HCEC 1CT (cell line): ENCODE data around the gene ZKSCAN4.

Source experiments
- DNase-seq: peaks from one replicate; pipeline ENCODE4 v3.0.0-alpha.2; 2017

The ZKSCAN4 gene

DNA sequence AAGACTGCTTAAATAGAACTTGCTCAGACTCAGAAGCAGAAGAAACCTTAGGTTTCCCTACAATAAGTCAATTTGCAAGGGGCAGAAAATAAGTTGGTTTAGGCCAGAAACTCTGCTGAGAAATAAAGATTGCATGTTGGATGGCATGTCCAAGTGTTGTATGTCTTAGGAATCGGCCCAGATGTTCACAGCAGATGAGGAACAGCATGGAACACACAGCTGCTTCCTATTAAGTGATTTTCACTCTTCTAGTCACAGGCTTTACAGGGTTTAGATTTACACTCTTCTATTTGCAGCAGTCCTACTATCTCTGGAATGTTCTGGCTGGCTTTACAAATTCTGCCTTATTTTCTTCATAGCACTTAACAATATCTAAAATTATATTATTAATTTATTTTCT, 3.2 kb downstream of the ZKSCAN4 start:
- no peak for DNase-seq

DNA sequence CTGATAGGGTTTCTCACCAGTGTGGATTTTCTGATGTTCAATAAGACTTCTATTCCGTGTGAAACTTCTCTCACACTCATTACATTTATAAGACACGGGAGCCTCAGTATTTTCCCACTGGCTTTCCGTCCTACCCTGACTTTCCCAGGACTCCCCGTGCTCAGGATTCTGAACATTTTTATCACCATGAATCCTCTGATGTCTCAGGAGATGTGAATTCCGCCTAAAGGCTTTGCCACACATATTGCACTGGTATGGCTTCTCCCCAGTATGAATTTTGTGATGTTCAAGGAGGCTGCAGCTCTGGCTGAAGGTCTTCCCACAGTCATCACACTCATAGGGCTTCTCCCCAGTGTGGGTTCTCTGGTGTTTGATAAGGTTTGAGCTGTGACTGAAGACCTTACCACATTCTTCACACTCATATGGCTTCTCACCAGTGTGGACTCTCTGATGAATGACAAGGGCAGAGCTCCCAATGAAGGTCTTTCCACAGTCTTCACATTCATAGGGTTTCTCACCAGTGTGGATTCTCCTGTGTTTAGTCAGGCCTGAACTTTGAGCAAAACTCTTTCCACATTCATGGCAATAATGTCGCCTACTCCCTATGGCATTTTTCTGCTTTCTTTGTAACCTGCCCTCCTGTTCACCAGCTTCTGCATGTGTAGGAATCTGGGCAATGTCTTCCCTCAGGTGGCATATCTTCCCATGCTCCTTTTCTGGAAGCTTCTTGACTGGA, 6.7 kb downstream of the ZKSCAN4 start:
- no peak for DNase-seq

DNA sequence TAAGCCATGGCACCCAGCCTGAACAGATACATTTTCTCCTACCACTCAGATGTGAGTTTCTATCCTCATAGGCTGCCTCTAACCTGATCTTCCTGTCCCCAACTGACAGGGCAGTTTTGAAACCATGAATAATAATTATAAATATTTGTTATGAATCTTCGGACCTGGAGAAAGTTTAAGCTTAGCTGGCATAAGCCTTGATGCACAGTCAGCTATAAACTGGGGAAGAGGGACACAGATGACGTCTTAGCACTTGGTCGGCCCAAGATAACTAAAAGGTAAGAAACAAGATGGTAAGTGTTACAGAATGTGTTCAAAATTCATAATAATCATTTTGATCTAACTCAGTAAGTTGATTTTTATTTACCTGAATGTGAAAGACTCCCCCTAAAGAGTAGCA, 8.1 kb downstream of the ZKSCAN4 start:
- DNase-seq = no peak

DNA sequence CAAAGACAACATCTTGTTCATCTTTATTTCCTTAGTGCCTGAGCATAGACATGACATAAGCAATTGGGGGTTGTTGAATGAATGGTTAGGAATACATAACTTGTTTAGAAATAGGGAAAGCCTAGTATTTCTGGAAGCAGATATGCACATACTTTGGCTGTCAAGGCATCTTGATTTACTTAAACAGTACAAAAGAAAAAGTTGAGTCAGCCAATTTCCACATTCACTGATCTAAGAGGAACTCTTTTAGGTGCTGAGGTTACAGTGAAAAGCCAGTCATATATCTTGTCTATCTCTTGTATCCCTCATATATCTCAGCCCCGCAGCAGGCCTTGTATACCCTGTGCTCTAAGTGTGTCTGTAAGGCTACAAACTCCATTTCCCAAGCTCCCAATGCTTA, 11.6 kb downstream of the ZKSCAN4 start:
- DNase-seq = no peak

DNA sequence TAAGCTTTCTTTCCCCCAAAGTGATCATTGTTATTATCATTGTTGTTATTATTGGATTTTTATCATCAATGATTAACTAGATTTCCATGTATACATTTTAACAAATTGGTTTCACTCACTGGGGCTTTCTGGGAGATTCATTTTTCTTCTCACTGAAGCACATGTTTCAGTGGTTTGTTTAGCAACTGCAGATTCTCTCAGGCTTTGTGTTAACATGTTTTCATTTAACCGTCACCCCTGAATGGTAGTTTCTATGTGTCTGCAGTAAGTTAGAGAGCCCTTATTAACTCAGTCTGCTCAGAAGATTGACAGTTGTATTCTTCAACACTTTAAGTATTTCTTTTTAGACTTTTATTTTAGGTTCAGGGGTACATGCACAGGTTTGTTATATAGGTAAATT, 12.4 kb downstream of the ZKSCAN4 start:
- DNase-seq = no peak

DNA sequence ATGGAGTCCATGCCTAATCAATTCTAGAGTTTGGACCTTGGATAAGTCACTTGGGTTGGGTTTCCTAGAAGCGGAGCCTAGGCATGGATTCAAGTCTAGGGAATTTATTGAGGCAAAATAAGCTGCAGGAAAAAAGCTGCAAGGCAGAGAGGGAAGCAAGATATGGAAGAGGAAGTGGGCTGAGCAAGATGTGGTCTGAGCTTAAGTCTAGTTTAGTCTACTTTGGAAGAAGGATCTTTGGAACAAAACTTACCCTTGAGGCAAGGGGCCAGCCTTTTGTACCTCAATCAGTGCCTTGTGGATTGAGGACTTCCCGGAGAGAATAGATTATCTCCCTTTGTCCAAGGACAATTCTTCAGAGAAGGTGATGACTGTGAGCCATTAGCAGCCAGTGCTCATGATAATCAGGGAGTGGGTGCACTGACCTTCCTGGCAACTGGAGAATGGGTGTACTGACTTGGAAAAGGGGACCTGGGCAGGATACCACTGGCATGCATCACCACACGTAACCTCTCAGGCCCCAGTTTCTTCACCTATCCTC, 16.1 kb downstream of the ZKSCAN4 start:
- no peak for DNase-seq

DNA sequence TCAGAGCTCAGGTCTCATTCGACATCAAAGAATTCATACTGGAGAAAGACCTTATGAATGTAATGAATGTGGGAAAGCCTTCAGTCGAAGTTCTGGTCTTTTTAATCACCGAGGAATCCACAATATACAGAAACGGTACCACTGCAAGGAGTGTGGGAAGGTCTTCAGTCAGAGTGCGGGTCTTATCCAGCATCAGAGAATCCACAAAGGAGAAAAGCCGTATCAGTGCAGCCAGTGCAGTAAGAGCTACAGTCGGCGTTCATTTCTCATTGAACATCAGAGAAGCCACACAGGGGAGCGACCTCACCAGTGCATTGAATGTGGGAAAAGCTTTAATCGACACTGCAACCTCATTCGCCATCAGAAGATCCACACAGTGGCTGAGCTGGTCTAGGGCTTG, 19.3 kb downstream of the ZKSCAN4 start:
- no peak for DNase-seq

DNA sequence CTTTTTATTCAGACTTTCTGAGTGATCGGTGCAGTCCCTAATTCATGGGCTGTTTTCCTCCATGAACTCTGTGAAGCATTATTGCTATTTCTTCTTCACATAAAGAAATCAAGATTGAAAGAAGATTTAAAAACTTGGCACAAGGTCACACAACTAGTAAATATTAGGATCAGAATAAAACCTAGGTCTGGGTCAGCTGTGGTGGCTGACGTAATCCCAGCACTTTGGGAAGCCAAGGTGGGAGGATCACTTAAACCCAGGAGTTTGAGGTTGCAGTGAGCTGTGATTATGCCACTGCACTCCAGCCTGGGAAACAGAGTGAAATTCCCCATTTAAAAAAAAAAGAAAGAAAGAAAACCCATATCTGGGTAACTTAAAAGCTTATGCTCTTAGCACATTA, 25.6 kb downstream of the ZKSCAN4 start:
- no peak for DNase-seq

DNA sequence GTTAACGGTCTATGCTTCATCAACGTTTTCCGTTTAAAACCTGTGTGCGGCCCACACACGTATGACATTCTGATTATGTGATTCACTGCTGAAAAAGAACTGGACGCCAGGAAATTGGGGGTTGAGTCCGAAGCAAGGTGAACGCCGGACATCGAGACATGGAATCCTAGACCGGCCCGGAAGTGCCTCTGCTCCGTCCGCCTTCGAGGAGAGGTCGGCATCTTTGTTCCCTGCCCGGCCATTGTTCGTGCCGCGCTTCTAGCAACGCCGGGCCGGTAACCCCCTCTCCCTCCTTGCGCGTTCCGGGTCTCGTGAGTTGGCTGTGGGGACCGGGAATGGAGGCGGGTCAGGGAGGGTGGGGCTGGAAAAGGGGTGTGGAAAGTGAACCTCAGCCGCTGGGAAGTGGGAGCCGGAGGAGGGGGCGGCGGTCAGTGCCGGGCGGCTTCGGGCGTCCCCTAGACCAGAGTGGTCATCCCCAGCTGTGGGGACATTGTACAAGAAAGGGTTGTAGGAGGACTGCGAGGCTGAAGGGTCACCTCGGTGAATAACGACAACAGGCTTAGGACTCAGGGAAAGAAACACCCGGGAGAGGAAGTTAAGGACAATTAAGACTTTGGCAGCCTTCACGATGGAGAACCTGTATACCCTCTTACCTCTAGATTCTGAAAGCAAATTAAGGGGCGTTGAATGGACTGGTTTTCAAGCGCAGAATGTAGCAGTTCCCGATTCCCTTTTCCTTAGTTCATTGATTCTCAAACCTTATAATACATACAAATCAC, 26.8 kb downstream of the ZKSCAN4 start, which contains the start of gene ZSCAN9:
ZSCAN9 (plus strand) TSS at position 220 of the 779 bp plus-strand sequence. CDS start 1,810 bp downstream, outside the sequence.
- DNase-seq = peak; percentile 90

DNA sequence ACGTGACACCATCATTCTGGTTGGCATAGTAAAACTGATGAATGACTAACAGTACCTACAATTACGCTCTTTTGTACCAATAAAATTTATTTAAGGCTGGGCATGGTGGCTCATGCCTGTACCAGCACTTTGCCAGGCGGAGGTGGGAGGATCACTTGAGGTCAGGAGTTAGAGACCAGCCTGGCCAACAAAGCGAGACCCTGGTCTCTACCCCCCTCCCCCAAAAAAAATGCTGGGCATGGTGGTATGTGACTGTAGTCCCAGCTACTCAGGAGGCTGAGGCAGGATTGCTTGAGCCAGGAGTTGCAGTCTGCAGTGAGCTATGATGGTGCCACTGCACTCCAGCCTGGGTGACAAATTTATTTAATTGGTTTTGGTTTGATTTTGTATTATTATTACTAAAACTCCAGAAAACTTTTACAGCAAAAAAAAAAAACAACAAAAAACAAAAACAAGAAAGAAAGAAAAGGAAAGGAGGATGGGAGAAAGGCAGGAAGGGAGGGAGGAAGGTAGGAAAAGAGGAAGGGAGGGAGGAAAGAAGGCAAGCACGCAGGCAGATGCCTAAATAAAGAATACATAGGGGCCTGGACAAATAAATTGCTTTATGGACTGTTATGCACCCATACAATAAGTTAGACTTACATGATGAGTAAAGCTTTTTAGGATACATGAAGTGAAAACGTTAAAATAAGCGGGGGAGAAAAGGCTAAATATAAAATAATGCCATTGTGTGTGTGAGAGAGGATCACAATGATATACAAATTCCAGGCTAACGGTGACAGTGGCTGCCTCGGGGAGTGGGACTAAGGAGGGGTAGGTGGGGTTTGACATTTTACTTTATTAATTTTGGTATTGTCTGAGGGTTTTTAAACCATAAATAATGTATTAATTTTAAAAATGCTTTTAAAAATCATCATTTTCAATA, 27.7 kb downstream of the ZKSCAN4 start:
- DNase-seq = no peak

DNA sequence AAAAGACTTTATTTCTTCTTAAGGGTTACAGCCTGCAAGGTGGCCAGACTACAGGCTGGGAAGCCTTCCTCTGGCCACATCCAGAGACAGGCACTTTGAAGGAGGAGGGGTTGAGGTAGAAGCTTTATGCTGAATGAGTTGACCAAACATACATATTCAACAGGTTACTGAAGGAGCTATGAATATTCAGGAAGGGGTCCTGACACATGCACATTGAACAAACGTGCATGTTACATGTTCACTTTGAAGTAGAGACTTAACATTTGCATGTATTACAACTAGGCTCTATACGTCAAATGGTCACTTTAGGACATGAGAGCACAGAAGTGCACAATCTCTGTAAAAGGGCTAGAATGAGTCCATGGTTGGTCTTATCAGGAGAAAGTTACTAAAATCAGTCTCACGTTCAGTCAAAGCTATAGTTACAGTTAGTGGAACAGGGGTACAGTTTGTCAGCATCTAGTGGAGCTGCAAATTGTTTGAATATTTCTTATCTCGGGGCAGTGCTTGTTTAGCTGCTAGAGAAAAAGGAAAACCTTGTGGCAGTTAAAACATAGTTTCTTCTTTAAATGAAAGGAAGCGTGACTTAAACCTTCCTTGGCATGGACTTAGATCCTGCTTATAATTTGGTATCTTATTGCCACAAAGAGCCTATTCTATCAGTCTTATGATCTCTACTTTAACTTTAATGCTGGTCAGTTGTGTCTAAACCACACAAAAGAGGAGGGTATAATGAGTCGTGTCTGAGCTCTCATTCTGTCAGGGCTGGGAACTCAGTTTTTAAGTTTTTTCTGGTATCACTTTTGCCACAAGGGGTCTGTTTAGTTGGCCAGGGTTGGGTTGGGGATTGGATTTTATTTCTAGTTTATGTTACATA, 31.6 kb downstream of the ZKSCAN4 start:
- DNase-seq = no peak

DNA sequence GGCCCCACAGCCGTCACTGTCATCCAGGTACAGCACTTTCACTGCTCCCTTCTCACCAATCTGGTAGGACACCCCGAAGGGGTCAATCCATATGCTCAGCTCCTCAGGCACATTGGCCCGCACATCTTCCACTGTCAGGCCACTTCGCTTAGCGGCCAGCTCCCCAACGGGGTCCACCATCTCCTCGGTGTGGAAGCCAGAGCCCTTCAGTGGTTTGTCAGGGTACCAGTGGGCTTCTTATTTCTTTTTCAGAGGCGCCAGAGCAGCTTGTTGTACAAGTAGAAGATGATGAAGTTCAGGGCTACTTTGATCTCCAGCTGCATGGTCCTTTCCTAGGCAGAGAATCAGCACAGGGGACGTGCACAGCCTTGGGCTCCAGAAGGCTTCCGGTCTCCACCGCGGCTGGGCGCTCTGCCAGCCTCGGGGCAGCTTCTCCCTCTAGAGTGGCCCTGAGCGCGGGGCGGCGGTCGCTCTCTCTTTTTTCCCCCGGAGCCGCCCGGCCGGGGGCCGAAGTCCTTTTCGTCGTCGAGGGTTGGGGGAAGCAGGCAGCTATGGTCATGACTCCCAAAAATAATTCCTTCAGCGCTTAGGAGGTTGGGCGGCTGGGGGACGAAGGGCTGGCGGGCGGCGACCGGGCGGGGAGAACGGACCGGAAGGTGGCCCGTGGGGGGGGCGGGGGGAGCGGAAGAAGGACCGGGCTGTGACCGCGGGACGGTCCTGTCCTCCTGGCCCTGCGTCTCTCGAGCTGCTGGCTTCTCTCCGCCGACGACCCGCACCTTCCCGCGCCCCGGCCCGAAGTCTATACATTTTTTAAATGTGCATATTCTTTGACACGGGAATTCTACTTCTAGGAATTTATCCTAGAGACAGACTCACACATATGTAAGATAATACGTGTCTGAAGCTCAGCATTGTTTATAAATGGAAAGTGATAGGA, 33.5 kb downstream of the ZKSCAN4 start:
- peak; percentile 66 for DNase-seq

DNA sequence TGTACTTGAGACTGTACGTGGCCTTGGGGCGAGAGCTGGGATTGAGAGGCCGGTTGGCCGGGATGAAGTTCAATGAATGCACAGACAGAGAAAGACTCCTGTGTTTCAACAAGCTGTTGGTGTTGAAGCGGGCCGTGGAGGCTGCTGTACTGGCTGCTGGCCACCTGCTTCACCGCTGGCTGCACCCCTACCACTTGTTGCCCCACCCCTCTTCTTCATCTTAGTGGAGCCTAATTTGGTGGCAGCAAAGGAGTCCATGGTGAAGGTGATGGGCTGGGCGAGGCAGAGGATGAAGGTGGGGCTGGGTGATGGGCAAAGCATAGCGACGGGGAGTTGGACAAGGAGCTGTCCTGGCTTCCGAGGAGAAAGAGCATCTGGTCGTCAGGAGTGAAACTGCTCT, 34.2 kb downstream of the ZKSCAN4 start:
- DNase-seq = no peak

DNA sequence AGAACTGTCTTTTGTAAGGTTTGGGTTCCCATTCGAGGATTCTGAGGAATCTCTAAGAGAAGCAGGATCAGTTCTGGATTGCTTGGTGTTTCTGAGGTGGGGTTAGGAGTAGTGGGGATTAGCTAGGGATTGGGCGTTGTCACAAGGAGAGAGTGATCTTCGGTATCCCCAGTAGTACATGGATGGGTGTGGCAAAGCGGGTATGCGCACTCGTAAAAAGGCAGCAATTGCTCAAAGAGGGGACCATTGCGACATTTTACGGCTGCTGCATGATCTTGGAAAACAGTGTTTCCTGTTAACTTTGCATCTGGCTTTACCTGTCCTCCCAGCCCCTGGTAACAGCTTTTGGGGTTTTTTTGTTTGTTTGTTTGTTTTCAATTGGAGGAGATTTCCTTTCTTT, 36.6 kb downstream of the ZKSCAN4 start:
- no peak for DNase-seq

DNA sequence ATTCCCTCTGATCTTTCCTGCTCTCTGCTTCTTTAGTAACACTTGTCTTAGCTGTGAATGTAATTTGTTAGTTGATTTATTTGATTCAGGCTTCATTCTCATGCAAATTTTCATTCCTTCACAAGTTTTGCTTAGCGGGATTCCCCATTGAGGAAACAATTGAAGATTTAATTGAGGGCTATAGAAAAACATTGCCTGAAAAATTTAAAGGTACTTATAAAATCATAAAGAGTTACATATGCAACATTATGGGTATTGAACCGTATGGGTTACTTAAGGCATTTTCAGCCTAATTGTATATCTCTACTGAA, 38.9 kb downstream of the ZKSCAN4 start:
- DNase-seq = no peak

DNA sequence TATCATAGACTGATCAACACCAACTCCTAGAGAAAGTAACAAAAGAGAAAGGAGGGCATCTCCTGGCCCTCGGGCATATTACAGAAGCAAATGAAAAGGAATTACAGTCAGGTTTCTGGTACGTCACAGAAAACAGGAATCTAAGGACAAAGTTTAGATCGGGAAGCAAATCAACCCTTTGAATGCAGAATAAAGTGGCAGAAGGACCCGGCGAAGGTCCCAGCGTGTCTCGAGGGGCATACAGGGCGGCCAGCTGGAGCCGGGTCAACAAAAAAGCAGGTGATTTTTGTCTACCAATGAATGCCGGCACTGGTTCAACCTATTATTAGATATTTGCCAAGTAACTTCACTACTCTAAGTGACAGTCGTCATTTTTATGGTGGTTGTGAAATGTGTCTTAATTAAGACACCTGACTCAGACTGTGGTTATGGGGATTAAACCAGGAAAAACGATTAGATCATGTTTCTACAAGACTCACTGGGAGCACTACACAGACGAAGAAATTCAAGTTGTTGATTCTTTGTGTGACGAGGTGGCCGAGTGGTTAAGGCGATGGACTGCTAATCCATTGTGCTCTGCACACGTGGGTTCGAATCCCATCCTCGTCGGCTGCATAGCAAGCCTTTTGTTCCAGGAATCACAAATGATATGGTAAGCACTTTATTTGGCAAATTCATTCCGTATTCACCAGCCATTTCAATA, 39.4 kb downstream of the ZKSCAN4 start:
- DNase-seq = peak; percentile 68

DNA sequence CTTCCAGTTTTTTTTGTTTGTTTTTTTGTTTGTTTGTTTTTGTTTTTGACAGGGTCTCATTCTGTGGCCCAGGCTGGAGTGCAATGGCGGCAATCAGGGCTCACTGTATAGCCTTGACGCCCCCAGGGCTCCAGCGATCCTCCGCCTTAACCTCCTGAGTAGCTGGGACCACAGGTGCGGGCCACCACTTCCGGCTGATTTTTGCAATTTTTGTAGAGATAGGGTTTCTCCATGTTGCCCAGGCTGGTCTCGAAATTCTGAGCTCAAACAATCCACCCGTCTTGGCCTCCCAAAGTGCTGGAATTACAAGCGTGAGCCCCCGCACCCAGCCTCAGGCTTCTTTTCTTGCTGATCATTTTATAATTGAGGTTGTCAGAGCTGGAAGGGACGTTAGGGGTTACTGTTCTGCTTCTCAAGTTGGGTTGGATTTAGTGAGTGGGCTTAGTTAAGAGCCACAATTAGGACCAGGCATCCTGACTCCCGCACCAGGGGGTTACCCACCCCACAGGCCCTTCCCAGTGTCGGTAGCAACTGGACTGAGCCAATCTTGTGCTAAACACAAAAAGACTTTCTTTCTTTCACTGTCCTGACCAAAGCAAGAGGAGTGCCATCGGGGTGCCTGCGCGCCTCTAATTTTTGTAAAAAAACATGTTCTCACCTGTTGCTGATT, 40.1 kb downstream of the ZKSCAN4 start:
- no peak for DNase-seq

DNA sequence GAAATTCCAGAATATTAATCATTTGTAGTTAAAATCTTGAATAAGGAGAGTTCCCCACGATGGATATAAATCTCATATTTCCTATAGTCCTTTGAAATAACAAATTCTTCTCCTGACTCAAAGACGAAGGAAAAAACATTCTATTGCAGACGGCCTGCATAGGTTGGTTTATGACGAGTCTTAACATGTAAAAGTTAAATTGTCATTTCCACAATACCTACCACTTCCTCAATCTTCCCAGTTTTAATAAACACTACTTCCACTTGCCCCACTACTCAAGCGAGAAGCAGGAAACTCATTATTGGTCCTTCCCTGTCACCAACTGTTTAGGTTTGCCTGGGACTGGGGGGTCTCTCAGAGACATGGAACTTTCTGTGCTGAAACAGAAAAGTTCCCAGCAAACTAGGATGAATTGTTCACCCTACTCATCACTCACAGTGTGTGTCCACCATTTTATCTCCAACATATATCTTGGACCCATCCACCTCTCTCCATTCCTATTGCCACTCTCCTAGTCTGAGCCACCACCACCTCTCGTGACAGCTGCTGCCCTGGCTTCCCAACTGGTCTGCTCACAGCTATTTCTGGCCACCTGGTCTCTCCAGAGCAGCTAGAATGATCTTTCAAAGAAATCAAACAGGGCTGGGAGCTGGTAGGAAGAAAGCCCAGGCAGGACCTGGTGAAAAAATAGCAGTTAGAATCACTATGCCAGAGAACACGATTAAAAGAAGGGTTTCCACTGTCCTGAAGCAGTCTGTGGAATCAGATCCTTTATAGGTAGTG, 42.1 kb downstream of the ZKSCAN4 start:
- DNase-seq = no peak

DNA sequence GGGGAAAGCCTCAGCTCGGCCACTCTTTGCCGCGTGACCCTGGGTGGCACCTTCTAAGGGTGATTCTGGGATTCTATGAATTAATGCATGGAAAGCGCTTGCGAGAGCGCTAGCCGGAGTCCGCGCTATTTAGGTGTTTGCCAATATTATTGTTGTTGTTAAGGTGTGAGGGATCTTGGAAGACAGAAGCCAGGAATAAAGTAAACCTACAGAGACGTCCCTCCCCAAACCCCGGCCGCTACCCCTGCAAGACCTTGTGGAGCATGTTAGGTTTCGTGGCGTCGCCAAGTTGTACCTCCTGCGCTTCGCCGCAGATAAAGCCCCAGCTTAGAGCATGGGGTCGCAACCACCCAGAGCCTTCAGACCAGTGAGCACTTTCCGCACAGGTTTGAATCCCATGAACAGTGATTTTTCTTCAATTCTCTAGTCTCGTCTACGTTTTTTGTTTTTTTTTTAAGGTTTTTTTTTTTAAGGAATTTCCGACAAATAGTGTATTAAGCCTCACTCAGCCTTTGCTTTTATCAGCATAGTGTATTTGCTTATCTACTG, 43.9 kb downstream of the ZKSCAN4 start:
- DNase-seq = no peak
